Measurements from ENCODE around the gene EYS.
"Not testable (repeated sequence)": the region's sequence is repeated elsewhere in the genome, so short reads cannot be mapped to it uniquely, and the experiment has no call there.

The EYS gene

DNA sequence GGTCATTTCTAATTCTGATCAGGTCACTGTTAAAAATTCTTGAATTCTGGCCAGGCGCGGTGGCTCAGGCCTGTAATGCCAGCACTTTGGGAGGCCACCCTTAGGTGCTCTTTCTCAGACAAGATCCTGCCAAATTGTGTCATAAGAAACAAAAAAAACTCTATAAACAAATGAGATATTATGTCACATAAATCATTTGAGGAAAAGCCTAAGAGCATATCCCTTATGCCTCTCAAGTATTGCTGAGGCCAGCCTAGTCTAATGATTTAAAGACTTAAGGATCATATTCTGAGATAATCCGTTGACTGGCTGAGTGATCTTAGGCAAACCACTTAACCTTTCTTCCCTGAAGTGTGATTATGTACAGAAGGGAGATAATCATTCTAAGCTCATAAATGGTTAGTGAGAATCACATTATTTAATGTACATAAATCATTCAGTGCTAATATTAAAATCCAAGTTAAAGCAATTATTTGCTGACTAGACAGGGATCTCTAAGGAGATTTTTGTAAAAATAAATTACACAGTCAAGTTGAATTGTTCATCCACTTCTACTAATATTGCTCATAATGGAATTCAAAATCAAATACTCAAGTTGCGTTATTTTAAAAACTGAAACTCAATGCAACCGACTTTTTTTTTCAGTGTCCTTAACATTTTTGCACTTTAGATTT, 1706.1 kb downstream of the EYS start:
- no peak for DNase-seq

DNA sequence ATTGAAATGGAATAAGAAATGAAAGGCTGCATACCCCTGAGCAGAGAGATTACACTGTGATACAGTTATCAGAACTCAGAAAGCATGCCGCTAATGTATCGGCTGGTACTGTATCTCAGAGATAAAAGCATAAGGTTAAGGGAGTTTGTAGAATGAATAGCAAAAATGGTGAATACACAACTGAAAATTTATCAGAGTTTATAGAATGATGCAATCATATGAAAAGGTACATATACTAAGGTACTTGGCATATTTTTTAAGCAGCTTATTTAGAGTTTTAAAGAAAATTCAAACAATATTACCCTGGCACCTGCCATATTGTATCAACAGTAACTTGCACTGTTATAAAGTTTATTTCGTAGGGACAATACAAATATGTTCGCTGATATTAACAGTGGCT, 1707.4 kb downstream of the EYS start:
- DNase-seq, result no peak

DNA sequence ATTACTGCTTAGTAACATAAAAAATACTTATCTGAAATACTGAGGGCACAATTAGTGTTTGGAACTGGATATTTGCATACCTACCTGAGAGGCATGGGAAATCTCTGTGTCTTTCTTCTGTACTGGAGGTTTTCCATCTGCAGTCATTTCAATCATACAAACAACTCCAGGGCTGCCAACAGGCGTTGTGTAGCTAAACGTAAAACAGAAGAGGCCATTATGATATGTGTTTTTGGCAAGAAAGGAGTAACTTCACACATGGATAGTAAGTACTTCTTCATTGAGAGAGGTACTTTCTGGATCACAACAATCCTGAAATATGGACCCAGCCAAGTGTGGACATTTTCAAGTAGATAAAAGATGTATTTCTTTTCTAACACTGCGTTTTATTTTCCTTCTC, 1708.0 kb downstream of the EYS start:
- no peak for DNase-seq

DNA sequence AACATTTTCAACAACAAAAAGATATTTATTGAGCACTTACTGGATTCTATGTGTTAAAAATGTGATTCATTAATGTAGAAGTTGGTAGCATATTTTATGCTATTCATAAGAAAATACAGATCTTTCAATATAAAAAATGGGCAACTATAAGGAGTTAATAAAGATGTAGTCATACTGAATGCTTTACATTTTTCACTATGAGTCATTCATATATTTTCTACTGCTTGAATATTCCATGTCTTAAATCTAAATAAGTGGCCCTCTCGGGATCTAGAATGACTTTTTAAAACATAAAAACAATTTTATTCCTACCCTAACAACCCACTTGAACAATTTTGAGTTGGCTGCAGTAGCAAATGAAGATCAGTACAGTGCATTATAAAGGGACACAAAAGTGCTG, 1709.3 kb downstream of the EYS start:
- no peak for DNase-seq

DNA sequence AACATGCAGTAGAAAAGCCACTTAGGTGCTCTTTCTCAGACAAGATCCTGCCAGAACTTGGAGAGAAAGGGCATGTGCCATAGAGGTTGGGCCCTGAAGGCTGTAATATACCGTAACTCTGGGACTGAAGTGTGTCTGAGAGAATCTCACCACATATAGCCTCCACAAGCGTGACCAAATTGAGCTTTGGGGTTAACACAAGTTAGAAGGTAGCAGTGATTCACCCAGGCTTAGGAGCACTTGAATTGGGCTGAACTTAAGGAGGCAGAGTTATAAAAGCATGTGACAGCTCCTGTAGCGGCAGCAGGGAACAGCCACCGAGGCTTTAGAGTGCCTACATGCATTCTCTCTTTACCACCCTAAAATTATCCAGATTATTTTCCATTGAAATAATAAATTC, 1709.8 kb downstream of the EYS start:
- no peak for DNase-seq

DNA sequence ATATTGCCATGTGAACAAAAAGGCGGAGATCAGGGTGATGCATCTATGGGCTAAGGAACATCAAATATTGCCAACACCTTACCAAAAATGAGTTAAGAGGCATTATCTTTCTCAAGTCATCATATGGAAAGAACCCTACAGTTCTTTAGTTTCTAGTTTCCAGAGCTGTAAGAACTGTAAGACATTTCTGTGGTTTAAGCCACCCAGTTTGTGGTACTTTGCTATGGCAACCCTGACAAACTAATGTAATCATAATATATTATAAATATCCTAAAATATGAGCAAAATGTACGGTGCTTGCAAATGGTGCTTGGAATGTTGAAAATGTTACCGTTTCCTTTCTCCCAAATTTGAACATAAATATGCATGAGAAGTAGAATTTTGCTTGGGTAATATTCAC, 1721.8 kb downstream of the EYS start:
- no peak for DNase-seq

DNA sequence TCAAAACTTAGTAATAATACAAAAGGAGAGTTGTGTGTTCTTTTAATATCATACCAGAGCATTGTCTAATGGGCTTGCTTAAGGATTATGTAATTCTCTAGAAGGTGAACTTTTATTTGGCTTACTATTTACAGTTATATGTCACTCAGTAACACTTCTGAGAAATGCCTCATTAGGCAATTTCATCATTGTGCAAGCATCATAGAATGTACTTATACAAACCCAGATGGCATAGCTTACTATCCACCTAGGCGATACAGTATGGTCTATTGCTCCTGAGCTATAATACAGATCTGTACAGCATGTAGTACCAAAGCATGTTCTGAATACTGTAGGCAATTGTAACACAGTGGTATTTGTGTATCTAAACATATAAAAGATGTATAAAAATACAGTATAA, 1731.3 kb downstream of the EYS start:
- no peak for DNase-seq

DNA sequence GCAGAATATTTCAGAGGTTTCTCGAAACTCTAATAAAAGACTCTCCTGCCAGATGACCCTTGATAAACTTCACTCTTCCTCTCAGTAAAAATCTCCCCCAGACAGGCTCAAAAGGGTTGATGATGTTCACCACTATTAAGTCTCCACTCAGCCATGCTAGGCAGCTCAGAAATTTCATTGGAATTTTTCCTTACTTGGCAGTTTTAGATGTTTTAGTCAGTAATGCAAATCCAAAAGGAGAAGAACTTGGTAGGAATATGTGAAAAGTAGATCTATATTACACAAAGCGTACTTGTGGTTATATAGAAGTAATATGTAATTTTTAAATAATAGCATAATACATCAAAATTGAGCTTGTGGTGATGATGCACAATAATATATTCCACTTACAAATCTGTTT, 1738.4 kb downstream of the EYS start:
- no peak for DNase-seq

DNA sequence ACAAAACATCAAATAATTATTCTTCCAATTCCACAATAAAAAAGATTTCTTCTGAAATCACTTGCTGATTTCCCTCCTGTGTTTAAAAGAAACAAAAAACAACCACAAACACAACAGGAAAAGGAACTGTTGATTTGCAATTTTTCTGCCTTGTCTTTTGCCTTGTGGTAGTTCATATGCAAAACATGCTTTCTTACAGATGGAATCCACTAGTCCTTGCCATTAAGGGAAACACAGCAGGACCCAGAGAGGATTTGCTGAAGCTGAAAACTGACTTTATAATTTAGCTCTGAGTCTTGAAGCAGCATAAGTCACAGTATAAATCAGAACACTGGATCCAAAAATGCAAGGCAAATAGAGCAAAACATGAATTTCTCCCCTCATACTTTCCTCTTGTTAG, 1742.7 kb downstream of the EYS start:
- no peak for DNase-seq

DNA sequence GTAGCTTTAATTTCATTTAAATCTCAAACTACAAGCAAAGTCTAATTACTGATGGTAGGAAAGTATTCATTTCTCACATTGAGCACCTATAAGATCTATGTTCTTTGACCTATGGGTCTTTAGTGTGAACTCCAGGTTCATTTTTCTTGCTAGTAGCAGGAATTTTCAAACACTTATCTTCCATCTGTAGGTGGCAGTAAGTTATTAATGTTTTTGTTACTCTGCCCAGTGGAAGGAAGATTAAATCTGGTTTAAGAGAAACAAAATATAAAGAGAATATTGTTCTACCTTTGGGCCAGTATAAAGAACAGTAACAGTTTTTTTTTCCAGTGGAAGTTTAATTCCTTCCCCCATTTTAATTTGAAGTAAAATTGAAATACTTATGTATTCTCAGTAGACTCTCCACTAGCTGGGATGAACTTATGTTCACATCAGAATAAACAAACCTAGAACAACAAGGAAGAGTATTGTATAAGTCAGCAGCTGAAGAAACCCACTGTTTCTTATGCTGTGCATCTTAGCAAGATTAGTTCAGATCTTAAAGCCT, 1743.2 kb downstream of the EYS start:
- no peak for DNase-seq

DNA sequence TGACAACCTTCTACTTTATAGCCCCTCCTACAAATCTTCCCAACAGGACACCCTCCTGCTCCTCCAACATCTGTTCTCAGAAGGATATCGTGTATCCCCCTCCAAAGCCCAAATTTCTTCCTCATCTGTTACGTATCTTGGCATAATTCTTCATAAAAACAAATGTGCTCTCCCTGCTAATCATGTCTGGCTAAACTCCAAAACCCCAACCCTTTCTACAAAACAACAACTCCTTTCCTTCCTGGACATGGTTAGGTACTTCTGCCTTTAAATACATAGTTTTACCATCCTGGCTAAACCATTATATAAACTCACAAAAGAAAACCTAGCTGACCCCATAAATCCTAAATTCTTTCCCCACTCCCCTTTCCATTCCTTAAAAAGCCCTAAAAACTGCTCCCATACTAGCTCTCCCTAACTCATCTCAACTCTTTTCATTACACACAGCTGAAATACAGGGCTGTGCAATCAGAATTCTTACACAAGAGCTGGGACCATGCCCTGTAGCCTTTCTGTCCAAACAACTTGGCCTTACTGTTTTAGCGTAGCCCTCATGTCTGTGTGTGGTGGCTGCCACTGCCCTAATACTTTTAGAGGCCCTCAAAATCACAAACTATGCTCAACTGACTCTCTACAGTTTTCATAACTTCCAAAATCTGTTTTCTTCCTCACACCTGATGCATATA, 1753.5 kb downstream of the EYS start:
- DNase-seq, result not testable (repeated sequence)

DNA sequence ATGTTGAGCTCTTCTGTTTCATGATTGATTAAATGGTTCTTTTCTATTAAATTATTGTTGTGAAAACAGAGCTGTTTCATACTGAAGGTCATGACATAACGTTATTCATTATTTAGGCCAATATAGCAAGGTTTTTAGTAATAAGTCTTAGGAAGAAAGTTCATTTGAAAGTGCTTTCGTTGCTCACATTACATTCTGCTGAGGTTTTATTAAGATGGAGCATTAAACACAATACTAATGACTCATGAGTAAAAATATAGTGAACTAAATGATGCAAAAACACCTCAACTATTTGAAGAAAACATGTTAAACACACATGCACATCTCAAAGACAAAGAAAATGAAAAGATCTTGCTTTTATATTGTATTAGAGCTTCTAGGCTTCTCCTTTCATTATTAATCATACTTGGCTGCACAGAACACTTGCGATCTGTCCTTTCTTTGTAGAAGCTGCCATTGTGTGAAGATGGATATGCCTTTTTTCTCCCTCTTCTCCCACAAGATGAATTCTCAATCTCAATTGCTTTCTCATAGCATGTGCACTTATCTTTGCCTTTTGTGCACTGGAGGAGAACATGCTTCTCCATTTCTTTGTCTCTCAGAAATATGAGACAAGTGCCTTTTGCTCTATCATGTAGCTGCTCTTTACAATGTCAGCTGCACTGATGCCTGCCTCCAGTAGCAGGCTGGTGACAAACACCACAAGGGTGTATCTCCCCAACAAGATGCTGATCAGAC, 1759.1 kb downstream of the EYS start:
- DNase-seq, result no peak

DNA sequence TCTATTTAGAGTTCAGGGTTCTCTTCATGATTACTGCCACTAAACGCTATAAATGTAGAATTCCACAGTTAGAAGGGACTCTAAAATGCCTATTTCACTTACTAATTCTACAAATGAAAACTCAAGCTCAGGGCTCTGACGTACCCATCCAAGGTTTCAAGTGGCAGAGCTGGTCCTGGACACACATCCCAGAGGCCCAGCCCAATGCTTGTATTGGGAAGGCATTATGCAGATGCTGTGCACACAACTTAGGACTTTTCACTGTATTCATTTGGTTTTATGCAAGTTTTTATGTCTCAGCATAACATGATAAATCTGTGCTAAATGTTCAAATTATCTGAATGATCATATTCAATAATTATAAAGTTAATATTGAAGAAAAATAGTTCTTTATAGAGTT, 1761.0 kb downstream of the EYS start:
- no peak for DNase-seq

DNA sequence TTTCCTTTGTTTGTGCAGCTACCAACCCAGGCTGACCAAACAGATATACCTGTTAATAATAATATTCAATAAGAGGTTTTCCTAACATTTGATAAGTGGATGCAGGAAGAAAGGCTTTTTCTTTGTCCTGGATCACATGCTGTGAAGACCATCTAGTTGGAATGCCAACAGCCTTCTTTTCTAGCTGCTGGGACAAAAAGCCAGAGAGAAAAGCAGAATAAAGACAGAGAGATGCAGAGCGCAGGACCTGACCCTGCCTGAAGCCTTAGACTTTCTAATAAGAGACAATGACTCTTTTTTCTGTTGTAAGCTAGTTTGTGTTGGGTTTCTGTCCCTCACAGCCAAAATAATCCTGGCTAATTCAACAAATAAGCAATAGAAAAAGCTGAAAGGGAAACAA, 1763.2 kb downstream of the EYS start:
- no peak for DNase-seq

DNA sequence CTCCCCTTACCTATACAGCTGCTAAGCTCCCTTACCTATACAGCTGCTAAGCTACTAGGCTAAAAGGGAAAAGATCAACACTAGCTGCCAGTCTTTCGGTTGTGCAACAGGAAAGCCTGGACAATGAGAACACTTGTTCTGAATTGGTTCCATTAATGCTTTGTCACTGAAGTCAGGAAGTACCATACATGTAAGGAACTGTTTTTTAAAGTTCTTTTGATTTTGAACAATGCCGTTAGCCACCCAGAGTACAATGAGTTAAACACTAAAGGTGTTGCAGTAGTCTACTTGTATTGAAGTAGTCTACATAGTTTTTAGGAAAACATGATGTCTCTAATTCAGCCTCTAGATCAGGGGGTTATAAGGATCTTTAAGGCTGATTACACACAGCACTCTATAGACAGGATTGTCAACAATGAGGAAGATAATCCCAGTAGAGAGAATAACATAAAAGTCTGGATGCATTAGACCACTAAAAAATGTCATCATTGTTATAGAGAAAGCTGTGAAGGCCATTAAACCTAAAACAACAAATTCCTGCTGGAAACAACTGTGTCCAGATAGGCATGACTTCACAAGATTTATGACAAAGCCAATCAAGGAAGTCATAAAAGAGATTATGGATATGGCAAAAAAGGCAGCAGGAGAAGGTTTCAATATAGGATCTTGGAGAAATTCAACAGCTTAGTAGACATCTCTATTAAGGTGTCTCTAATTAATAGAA, 1765.1 kb downstream of the EYS start:
- no peak for DNase-seq

DNA sequence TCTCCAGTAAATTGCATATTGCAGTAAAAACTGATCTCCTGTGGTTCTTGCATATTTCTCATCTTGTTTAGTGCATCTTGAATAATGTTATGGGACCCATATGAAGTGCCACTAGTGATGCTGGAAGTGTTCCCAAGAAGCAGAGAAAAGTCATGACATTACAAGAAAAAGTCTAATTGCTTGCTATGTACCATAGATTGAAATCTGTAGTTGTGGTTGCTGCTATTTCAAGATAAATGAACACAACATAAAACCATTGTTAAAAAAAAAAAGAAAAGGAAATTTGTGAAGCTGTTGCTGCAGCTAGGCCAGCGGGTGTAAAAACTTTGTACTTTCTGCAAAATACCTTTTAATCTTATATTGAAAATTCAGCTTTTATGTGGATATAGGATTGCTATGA, 1767.0 kb downstream of the EYS start:
- no peak for DNase-seq

DNA sequence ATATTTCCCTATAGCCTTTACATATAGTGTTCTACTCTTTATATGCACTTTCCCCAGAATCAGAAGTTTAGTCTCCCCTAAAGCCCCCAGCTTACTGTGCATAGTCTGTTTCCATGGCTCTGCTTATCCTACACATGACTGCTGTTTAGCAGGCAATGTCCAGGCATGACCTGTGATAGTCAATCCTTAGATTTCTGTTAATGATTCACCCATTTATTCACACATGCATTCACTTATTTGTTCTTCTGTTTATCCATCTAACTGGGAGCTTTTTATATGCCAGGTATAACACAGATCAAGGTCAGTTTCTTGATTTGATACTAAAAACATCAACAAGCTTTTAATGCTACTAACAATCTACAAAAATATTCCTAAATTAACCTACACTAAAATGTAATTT, 1770.6 kb downstream of the EYS start:
- no peak for DNase-seq

DNA sequence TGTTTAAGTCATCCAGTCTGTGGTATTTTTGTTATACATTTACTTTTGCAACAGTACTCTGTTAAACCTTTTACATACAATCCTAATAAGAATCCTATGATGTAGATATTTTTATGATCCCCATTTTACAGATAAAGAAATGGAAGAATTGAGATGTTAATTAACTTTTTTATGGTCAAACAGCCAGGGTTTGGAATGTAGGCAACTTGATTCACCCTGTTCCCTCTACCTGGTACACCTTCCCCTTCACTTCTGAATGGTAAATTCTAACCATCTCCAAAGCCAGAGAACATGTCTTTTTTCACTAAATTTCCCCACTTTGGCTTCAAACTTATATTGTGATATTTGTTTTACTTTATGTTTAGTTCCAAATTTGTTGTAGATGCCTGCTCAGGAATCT, 1771.3 kb downstream of the EYS start:
- DNase-seq, result no peak

DNA sequence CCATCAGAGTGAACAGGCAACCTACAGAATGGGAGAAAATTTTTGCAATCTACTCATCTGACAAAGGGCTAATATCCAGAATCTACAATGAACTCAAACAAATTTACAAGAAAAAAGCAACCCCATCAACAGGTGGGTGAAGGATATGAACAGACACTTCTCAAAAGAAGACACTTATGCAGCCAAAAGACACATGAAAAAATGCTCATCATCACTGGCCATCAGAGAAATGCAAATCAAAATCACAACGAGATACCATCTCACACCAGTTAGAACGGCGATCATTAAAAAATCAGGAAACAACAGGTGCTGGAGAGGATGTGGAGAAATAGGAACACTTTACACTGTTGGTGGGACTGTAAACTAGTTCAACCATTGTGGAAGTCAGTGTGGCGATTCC, 1773.1 kb downstream of the EYS start:
- not testable (repeated sequence) for DNase-seq

DNA sequence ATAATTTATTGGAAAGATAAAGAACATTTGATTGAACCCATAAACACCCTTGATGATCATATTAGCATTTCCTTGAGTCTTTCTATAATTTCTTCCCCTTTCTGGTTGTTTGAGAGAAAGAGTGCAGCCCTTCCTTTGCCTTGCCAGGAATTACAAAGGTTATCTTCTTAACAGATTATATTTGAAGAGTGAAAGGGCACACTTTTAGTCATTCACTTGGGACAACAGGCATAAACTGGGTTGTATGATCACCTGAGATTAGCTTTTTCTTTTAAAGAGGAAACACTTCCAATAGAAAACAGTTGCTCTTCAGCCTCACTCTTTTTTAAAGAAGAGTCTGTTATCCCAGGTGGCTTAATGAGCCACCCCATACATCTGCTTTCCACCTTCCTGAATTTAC, 1776.2 kb downstream of the EYS start:
- DNase-seq, result no peak

DNA sequence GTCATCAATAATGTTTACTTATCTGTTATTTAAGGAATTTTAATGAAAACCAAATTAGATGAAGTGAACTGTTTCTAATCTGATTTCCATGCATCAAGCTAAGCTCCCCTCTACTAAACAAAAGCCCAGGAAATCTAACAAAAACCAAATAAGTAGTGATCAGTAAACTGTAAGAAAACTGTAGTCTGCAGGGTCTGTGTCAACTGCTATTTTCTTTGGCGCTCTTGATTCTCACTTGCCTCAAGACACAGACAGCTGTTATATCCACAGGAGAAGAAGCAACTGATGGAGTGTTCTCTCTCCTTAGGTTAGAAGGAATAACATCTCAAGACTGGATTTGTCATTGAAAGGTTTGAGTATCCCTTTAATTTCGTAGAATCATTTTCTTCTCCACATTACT, 1777.9 kb downstream of the EYS start:
- DNase-seq, result no peak

DNA sequence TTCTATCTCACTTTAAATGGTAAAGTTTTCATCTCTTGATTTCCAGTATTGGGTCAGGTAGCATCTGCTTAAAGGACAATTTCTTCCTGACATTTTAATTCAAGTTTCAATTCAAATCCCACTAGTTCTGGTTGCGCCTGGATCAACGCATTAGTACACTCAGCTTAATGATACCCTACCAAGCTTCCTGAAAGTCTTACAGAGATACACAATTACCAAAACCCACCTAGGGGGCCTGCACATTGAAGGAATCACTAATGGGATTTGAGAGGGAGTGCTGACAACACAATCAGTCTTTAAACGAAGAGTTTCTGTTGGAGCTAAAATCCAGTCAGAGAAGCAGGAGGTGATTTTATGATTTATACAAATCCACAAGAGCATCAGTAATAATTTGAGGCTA, 1778.4 kb downstream of the EYS start:
- DNase-seq, result no peak
